K562 (cell line): ENCODE results near the gene CDK1. TPM values are rescaled to one million over a fixed set of nuclear protein-coding genes. Genes with fewer than 3 reads are reported as not detected.

Experiments
- ATAC-seq: fragments of 200-7000 bp; cut with Tn5 transposase; 3 replicates; pipeline ENCODE4 v1.9.1; 2020; ENCODE audit warnings: moderate library complexity
- BruUV-seq: library from RNA; stranded (reverse); fragments of 400-500 nt; replicated peaks from 2 replicates; lab custom pipeline; 2021; lab: Mats Ljungman, UMichigan
- CTCF ChIA-PET: fragments of 300-600 bp; formaldehyde crosslinking; extraction: SDS; loops from one replicate; lab custom pipeline; 2021; ENCODE audit warnings: low intra/inter-chr PET ratio; lab: Yijun Ruan, JAX
- POLR2A ChIA-PET: fragments of 300-600, 350-650 bp; sonication (Branson Sonifier 250); formaldehyde crosslinking; extraction: SDS; loops from one replicate; lab custom pipeline; 2021; ENCODE audit warnings: antibody characterized with exemption, inconsistent platforms; lab: Yijun Ruan, JAX
- DNase-seq, 4 experiments: peaks; one replicate each; pipeline versions ENCODE4 v3.0.0 to v3.0.0-alpha.2; 2011 to 2018; ENCODE audit warnings: low spot score in 3 of 4, mixed read lengths in 3 of 4; ENCODE audit errors: extremely low read depth in 1 of 4
- FAIRE-seq: peaks from 2 replicates; lab custom pipeline; 2011; peaks lifted over from hg19 to GRCh38; lab: Jason Lieb, UNC
- H2AFZ ChIP-seq: 2 replicates; pipeline ENCODE4 v1.6.0; 2011; ENCODE audit warnings: low read depth, low read length, control low read depth, inconsistent platforms
- H3K27ac ChIP-seq: fragments of 200-600 bp; 3 replicates; pipeline ENCODE4 v1.8.0; 2011; ENCODE audit warnings: low read depth, mild to moderate bottlenecking, control low read depth, inconsistent platforms, low read length, moderate library complexity, mixed read lengths; ENCODE audit errors: extremely low read depth
- H3K27me3 ChIP-seq, 2 experiments: fragments of 300-600 bp in 1 of 2; 2 replicates in 1 of 2; 3 replicates in 1 of 2; pipeline versions ENCODE4 v1.6.0 to v1.8.0; 2011; ENCODE audit warnings: inconsistent platforms in 2 of 2, low read length in 2 of 2, mild to moderate bottlenecking in 1 of 2, mixed read lengths in 1 of 2, moderate library complexity in 1 of 2; ENCODE audit not compliant: control insufficient read depth in 2 of 2, insufficient read depth in 2 of 2
- H3K36me3 ChIP-seq: fragments of 300-600 bp; 3 replicates; pipeline ENCODE4 v1.8.0; 2011; ENCODE audit warnings: mild to moderate bottlenecking, low read length, inconsistent platforms; ENCODE audit not compliant: control insufficient read depth, insufficient read depth
- H3K4me1 ChIP-seq, 2 experiments: fragments of 200-600 bp in 1 of 2; replicated peaks in 1 of 2; 2 replicates in 1 of 2; 3 replicates in 1 of 2; pipeline versions ENCODE4 v1.5.1 to v1.8.0; 2011; ENCODE audit warnings: inconsistent platforms in 2 of 2, low read length in 2 of 2, mild to moderate bottlenecking in 1 of 2, mixed read lengths in 1 of 2, moderate library complexity in 1 of 2; ENCODE audit not compliant: control insufficient read depth in 2 of 2, insufficient read depth in 2 of 2
- H3K4me2 ChIP-seq: 2 replicates; pipeline ENCODE4 v1.6.1; 2011; ENCODE audit warnings: low read length, control low read depth, inconsistent platforms, mixed read lengths; ENCODE audit not compliant: insufficient read depth
- H3K4me3 ChIP-seq: fragments of 200-600 bp; sonication (generic), shearing (Covaris generic); 2 replicates; pipeline ENCODE4 v1.5.1; 2016; ENCODE audit warnings: control low read depth, inconsistent platforms
- H3K79me2 ChIP-seq: fragments of 200-600 bp; 3 replicates; pipeline ENCODE4 v1.8.0; 2011; ENCODE audit warnings: low read length, inconsistent platforms; ENCODE audit not compliant: control insufficient read depth, insufficient read depth
- H3K9ac ChIP-seq, 2 experiments: 2 replicates each; pipeline versions ENCODE4 v1.6.0 to v1.6.1; 2011; ENCODE audit warnings: low read depth in 2 of 2, low read length in 2 of 2, control low read depth in 1 of 2, inconsistent platforms in 1 of 2, mild to moderate bottlenecking in 1 of 2, mixed read lengths in 1 of 2; ENCODE audit not compliant: insufficient read depth in 1 of 2
- H3K9me1 ChIP-seq: one replicate; pipeline ENCODE4 v1.6.0; 2011; ENCODE audit warnings: inconsistent platforms, mild to moderate bottlenecking, low read length, moderate library complexity; ENCODE audit not compliant: control insufficient read depth, insufficient read depth
- H3K9me3 ChIP-seq: replicated peaks from 2 replicates; pipeline ENCODE4 v1.5.1; 2011; ENCODE audit warnings: low read depth, low read length, inconsistent platforms; ENCODE audit not compliant: control insufficient read depth, insufficient read depth
- H4K20me1 ChIP-seq: replicated peaks from 2 replicates; pipeline ENCODE4 v1.6.1; 2011; ENCODE audit warnings: low read length, inconsistent platforms, mixed read lengths; ENCODE audit not compliant: control insufficient read depth, insufficient read depth
- BHLHE40 ChIP-seq: IDR thresholded peaks from 2 replicates; pipeline ENCODE4 v1.6.1; 2011; ENCODE audit warnings: low read length, improper control_type of control experiment
- FOXP1 ChIP-seq: sonication (generic); formaldehyde crosslinking; IDR thresholded peaks from 2 replicates; pipeline ENCODE4 v1.8.0; 2022; ENCODE audit warnings: mild to moderate bottlenecking, missing genetic modification reagents
- MEF2A ChIP-seq: IDR thresholded peaks from 2 replicates; pipeline ENCODE4 v1.6.1; 2011; ENCODE audit warnings: low read depth, mild to moderate bottlenecking, low read length, moderate library complexity; ENCODE audit not compliant: control insufficient read depth
- ZBTB17 ChIP-seq: fragments of 450-650 bp; formaldehyde crosslinking; IDR thresholded peaks from 2 replicates; pipeline ENCODE4 v1.4.0; 2020; ENCODE audit warnings: mild to moderate bottlenecking
- ZNF239 ChIP-seq: fragments of 250-450 bp; sonication (Bioruptor Pico); IDR thresholded peaks from 2 replicates; pipeline ENCODE4 v1.4.0; 2020; ENCODE audit warnings: mild to moderate bottlenecking
- WGBS: fragments of 100-300 bp; shearing (Covaris generic); methylation state at CpG from one replicate; pipeline ENCODE4 v1.1.6; 2016; ENCODE audit warnings: low coverage, mixed read lengths; ENCODE audit not compliant: insufficient coverage; ENCODE audit errors: missing lambda C conversion rate; 5-methylcytosine and 5-hydroxymethylcytosine counted together
- in situ Hi-C: fragments of 300-500 bp; cut with MboI; formaldehyde crosslinking; loops from 4 replicates; pipeline ENCODE4 v1.15.0; 2018; ENCODE audit warnings: inconsistent platforms, mixed read lengths
- intact Hi-C: fragments of 100-400 bp; cut with micrococcal nuclease; formaldehyde crosslinking; loops from 2 replicates; pipeline ENCODE4 v1.14.2; 2022
- polyA plus RNA-seq, 8 experiments: library from polyadenylated mRNA; depleted of rRNA in 4 of 8; stranded (reverse) in 5 of 8; unstranded in 3 of 8; fragments of >200 nt; fragmentation: Nextera tagmentation in 2 of 8; fragmentation: Illumina TruSeq in 1 of 8; extraction: Ambion mirVana in 2 of 8; extraction: Trizol in 1 of 8; gene quantifications; 2 replicates each; pipeline versions ENCODE4 v1.2.1 to v1.2.3, GENCODE V29; 2011 to 2014; ENCODE audit warnings: inconsistent platforms in 1 of 8, missing spikeins in 1 of 8
- total RNA-seq, 7 experiments: library from RNA; depleted of rRNA in 6 of 7; stranded (reverse); fragments of >200 nt in 6 of 7; fragmentation: Illumina TruSeq in 2 of 7; extraction: Trizol in 2 of 7; gene quantifications; 2 replicates each; pipeline versions ENCODE4 v1.2.1 to v1.2.3, GENCODE V29; 2011 to 2021; ENCODE audit warnings: low replicate concordance in 1 of 7
- TF ChIP-seq, protein P1 (sequence below): fragments of 250-450 bp; sonication (Bioruptor Pico); IDR thresholded peaks from 2 replicates; pipeline ENCODE4 v1.6.1; 2021; ENCODE audit warnings: mild to moderate bottlenecking

The CDK1 gene
- total and polyA plus RNA-seq, 9 of the 15 experiments (the other 6 are each of a cell fraction or from before 2014, with no cell fraction given), result 156 to 685 (median 236) TPM

DNA sequence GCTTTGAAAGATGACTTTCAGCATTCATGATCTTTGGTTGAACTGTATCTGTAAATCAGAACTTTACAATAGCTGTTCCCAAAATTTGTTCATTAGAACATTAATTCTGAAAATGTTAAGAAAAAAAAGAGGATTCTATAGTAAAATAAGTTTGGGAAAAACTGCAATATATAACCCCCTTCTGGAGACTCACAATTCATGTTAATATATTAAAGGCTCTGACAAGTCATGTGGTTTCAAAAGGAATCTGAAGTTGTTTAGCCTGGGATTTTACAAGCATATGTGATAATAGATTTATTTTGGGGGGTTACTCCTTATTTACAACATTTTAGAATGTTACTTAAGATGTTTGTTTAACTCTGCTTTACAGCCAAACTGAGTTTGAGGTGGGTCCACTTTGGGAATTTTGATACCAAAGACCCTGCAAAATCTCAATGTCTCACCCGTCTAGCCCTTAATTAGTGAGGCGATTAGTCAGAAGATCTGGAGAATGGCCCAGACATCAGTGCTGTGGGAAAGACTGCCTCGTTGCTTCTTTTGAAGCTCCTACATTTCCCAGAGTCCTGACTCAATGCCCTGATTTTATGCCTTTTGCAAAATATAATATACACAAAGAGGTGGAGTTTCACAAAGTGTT, 40.0 kb downstream of the CDK1 start:
- ATAC-seq (no peak), DNase-seq (no peak), FAIRE-seq (no peak)
- no peaks in the 10 kb centered on the region for H3K9me1 ChIP-seq
- intact Hi-C loops, result loop anchor here (5.0 kb wide), 1 partner anchor 1429 kb away; no protein-coding TSS in a partner anchor
- POLR2A ChIA-PET, result interaction anchor here (1.4 kb wide), 1 partner anchor 18 kb away, joined by 3 read pairs; no protein-coding TSS in a partner anchor
- no peaks in the 10 kb centered on the region for H3K9me3 ChIP-seq
- H3K27ac ChIP-seq, result no peak overlapping the region
- H4K20me1 ChIP-seq, result no peaks in the 10 kb centered on the region
- no peak for TF ChIP-seq BHLHE40
- peak; percentile 83 for TF ChIP-seq ZNF239 (CRISPR knock-in tag)
- no TSS peak for BruUV-seq
- H3K9ac ChIP-seq, result no peak overlapping the region
- no peak overlapping the region for H3K4me3 ChIP-seq
- H2AFZ ChIP-seq, result no peak overlapping the region
- no peaks in the 10 kb centered on the region for H3K79me2 ChIP-seq
- CTCF ChIA-PET, result interaction anchor here (0.7 kb wide), 1 partner anchor 374 kb away, joined by 3 read pairs; no protein-coding TSS in a partner anchor
- in situ Hi-C loops, result loop anchor here (10.0 kb wide), 1 partner anchor 147 kb away; no protein-coding TSS in a partner anchor
- H3K36me3 ChIP-seq, result no peaks in the 10 kb centered on the region
- H3K4me1 ChIP-seq, result no peaks in the 10 kb centered on the region
- H3K27me3 ChIP-seq, result no peaks in the 10 kb centered on the region
- 48% methylated on average over 3 of the region's 3 CpGs for WGBS
- H3K4me2 ChIP-seq, result no peak overlapping the region

DNA sequence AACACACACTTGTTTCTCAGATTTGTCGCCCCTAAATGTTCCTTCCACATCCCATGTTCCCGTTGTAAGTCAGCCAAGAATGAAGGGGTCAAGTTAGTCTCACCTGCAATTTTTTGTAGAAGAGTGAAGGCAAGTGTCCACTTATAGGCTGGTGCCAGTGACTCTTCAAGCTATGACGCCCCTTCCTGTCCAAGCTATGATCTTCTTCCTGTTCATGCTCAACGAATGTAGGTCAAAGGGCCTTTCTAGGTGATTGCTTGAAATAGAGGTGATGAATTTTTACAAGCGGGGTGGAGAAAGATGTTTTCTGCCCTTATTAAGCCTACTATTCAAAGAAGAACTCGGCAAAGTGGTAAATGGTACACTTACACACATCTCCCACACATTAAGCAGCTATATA, 41.0 kb downstream of the CDK1 start:
- no peak for TF ChIP-seq MEF2A
- no peak for TF ChIP-seq FOXP1
- TF ChIP-seq, protein P1, sequence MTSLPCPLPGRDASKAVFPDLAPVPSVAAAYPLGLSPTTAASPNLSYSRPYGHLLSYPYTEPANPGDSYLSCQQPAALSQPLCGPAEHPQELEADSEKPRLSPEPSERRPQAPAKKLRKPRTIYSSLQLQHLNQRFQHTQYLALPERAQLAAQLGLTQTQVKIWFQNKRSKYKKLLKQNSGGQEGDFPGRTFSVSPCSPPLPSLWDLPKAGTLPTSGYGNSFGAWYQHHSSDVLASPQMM (CRISPR knock-in tag), result no peak
- TF ChIP-seq ZBTB17 (CRISPR knock-in tag), result no peak
- intact Hi-C loops, result loop anchor here (5.0 kb wide), 1 partner anchor 1428 kb away; no protein-coding TSS in a partner anchor

More for the DNA sequence above, 41.0 kb downstream of the CDK1 start:
- Histone ChIP-seq H3K79me2 (no peaks in the 10 kb centered on the region), H4K20me1 (no peaks in the 10 kb centered on the region), H3K27me3 (no peaks in the 10 kb centered on the region), H2AFZ (0 out of 2 replicates have a peak overlapping the region, but pooled peaks have one; percentile 4), H3K4me1 (no peaks in the 10 kb centered on the region), H3K4me2 (no peak overlapping the region), H3K4me3 (no peak overlapping the region), H3K9me1 (no peaks in the 10 kb centered on the region), H3K9ac (no peak overlapping the region), H3K9me3 (no peaks in the 10 kb centered on the region), H3K36me3 (no peaks in the 10 kb centered on the region), H3K27ac (no peak overlapping the region)
- in situ Hi-C loops, result loop anchor here (10.0 kb wide), 1 partner anchor 146 kb away; no protein-coding TSS in a partner anchor
- WGBS, result 44% methylated on average over 6 of the region's 6 CpGs
- POLR2A ChIA-PET, result interaction anchor here (1.4 kb wide), 1 partner anchor 19 kb away, joined by 3 read pairs; no protein-coding TSS in a partner anchor
- CTCF ChIA-PET, result interaction anchor here (1.3 kb wide), 1 partner anchor 145 kb away, joined by 4 read pairs; no protein-coding TSS in a partner anchor
- DNase-seq (no peak), ATAC-seq (no peak), FAIRE-seq (no peak)
- BruUV-seq, result no TSS peak
